CD14-positive monocyte (primary cell): ENCODE measurements around the gene ERBB4. TPM values are rescaled to one million over a fixed set of nuclear protein-coding genes. Genes with fewer than 3 reads are reported as not detected.

Experiments used
- DNase-seq, 3 donors: peaks; one replicate each; pipeline ENCODE4 v3.0.0-alpha.2; 2011 to 2022
- H2AFZ ChIP-seq: 2 replicates; pipeline ENCODE4 v1.6.0; 2012; ENCODE audit warnings: mild to moderate bottlenecking, low read depth, low read length, inconsistent platforms; ENCODE audit not compliant: insufficient read depth, poor library complexity, severe bottlenecking
- H3K27ac ChIP-seq, 2 donors: 1 replicate in 1 of 2; 2 replicates in 1 of 2; pipeline ENCODE4 v1.5.1; 2012 to 2013; ENCODE audit warnings: low read length in 2 of 2, control low read depth in 1 of 2, inconsistent platforms in 1 of 2, low read depth in 1 of 2, mild to moderate bottlenecking in 1 of 2
- H3K27me3 ChIP-seq, 2 donors: one replicate each; pipeline versions ENCODE4 v1.6.0 to v1.6.1; 2011 to 2013; ENCODE audit warnings: low read length in 2 of 2; ENCODE audit not compliant: control insufficient read depth in 2 of 2, insufficient read depth in 2 of 2
- H3K36me3 ChIP-seq, 2 donors: replicated peaks in 1 of 2; 1 replicate in 1 of 2; 2 replicates in 1 of 2; pipeline versions ENCODE4 v1.5.1 to v1.6.1; 2012 to 2013; ENCODE audit warnings: low read length in 2 of 2, control low read depth in 1 of 2, inconsistent platforms in 1 of 2, mild to moderate bottlenecking in 1 of 2; ENCODE audit not compliant: insufficient read depth in 2 of 2, control insufficient read depth in 1 of 2
- H3K4me1 ChIP-seq, 2 donors: 1 replicate in 1 of 2; 2 replicates in 1 of 2; pipeline versions ENCODE4 v1.5.1 to v1.6.1; 2012 to 2013; ENCODE audit warnings: low read length in 2 of 2, control low read depth in 1 of 2, inconsistent platforms in 1 of 2, mild to moderate bottlenecking in 1 of 2, moderate library complexity in 1 of 2; ENCODE audit not compliant: insufficient read depth in 2 of 2, control insufficient read depth in 1 of 2
- H3K4me2 ChIP-seq: replicated peaks from 2 replicates; pipeline ENCODE3; 2012; ENCODE audit warnings: low read length, moderate library complexity, mild to moderate bottlenecking; ENCODE audit not compliant: poor library complexity, severe bottlenecking; ENCODE audit errors: extremely low read depth
- H3K4me3 ChIP-seq, 3 experiments: fragments of 200-600 bp in 1 of 3; sonication (generic) in 1 of 3; replicated peaks in 1 of 3; 1 replicate in 2 of 3; 2 replicates in 1 of 3; pipeline ENCODE4 v1.5.1; 2011 to 2013; ENCODE audit warnings: low read length in 3 of 3, mild to moderate bottlenecking in 3 of 3, control low read depth in 2 of 3, low read depth in 2 of 3, inconsistent platforms in 1 of 3, moderate library complexity in 1 of 3
- H3K79me2 ChIP-seq: 2 replicates; pipeline ENCODE4 v1.6.0; 2012; ENCODE audit warnings: mild to moderate bottlenecking, control low read depth, inconsistent platforms, low read length, moderate library complexity; ENCODE audit not compliant: insufficient read depth
- H3K9ac ChIP-seq: 2 replicates; pipeline ENCODE4 v1.6.0; 2017; ENCODE audit warnings: low read length, mild to moderate bottlenecking; ENCODE audit not compliant: insufficient read depth, poor library complexity, severe bottlenecking
- H3K9me3 ChIP-seq, 2 donors: replicated peaks in 1 of 2; 1 replicate in 1 of 2; 2 replicates in 1 of 2; pipeline versions ENCODE4 v1.5.1 to v1.6.1; 2012 to 2013; ENCODE audit warnings: low read length in 2 of 2, control low read depth in 1 of 2; ENCODE audit not compliant: control insufficient read depth in 1 of 2, insufficient read depth in 1 of 2
- H4K20me1 ChIP-seq: 2 replicates; pipeline ENCODE4 v1.6.0; 2012; ENCODE audit warnings: mild to moderate bottlenecking, low read length, control low read depth, moderate library complexity; ENCODE audit not compliant: insufficient read depth
- H3K27ac Mint-ChIP-seq, 7 donors: one replicate each; pipeline ENCODE4 v1.8.0; 2020; ENCODE audit warnings: mild to moderate bottlenecking in 7 of 7, mixed read lengths in 7 of 7, moderate library complexity in 6 of 7, inconsistent platforms in 2 of 7
- H3K27me3 Mint-ChIP-seq, 3 donors: one replicate each; pipeline ENCODE4 v1.8.0; 2021 to 2022; ENCODE audit warnings: low read depth in 3 of 3, mild to moderate bottlenecking in 3 of 3, mixed read lengths in 3 of 3, moderate library complexity in 3 of 3, inconsistent platforms in 1 of 3
- H3K36me3 Mint-ChIP-seq, 2 donors: one replicate each; pipeline ENCODE4 v1.8.0; 2020; ENCODE audit warnings: mixed read lengths in 2 of 2, inconsistent platforms in 1 of 2, mild to moderate bottlenecking in 1 of 2
- H3K4me1 Mint-ChIP-seq: one replicate; pipeline ENCODE4 v1.8.0; 2020; ENCODE audit warnings: mild to moderate bottlenecking, mixed read lengths
- H3K4me3 Mint-ChIP-seq, 2 donors: one replicate each; pipeline ENCODE4 v1.8.0; 2020; ENCODE audit warnings: mild to moderate bottlenecking in 2 of 2, mixed read lengths in 2 of 2, moderate library complexity in 1 of 2
- H3K9me3 Mint-ChIP-seq, 7 donors: one replicate each; pipeline ENCODE4 v1.8.0; 2020 to 2022; ENCODE audit warnings: mixed read lengths in 7 of 7, mild to moderate bottlenecking in 6 of 7, moderate library complexity in 6 of 7, inconsistent platforms in 2 of 7
- CTCF ChIP-seq: fragments of 200-600 bp; IDR thresholded peaks from one replicate; pipeline ENCODE4 v1.8.0; 2022; ENCODE audit warnings: antibody characterized with exemption, mild to moderate bottlenecking
- WGBS: methylation state at CpG from one replicate; pipeline ENCODE4 v1.1.5; 2013; ENCODE audit warnings: missing lambda C conversion rate; ENCODE audit not compliant: insufficient coverage; 5-methylcytosine and 5-hydroxymethylcytosine counted together
- intact Hi-C, 2 donors: fragments of 100-400 bp; cut with micrococcal nuclease; formaldehyde crosslinking; loops; one replicate each; pipeline versions ENCODE4 v1.15.0 to v1.15.1; 2023
- polyA plus RNA-seq, 3 donors: library from polyadenylated mRNA; depleted of rRNA in 1 of 3; unstranded in 2 of 3; stranded (reverse) in 1 of 3; fragments of 300-500 nt in 2 of 3; fragments of >200 nt in 1 of 3; fragmentation: Illumina TruSeq in 2 of 3; gene quantifications; 1 replicate in 2 of 3; 2 replicates in 1 of 3; pipeline ENCODE4 v1.2.3, GENCODE V29; 2012 to 2021

ERBB4 gene
- polyA plus RNA-seq, 3 donors = not detected

- H3K9ac ChIP-seq = no peak overlapping the region
- no peak overlapping the region for H3K27ac Mint-ChIP-seq
- H3K4me3 Mint-ChIP-seq = no peak overlapping the region
- H3K4me1 ChIP-seq = no peaks in the 10 kb centered on the region
- TF ChIP-seq CTCF = no peak
- no peak overlapping the region for H3K27ac ChIP-seq
- H3K4me1 Mint-ChIP-seq = no peaks in the 10 kb centered on the region
- H3K36me3 ChIP-seq = no peaks in the 10 kb centered on the region
- H3K4me3 ChIP-seq = no peak overlapping the region
- H3K27me3 Mint-ChIP-seq = no peaks in the 10 kb centered on the region
- no peak overlapping the region for H3K4me2 ChIP-seq
- H2AFZ ChIP-seq = no peak overlapping the region
- H3K9me3 ChIP-seq = no peaks in the 10 kb centered on the region
- no peaks in the 10 kb centered on the region for H3K79me2 ChIP-seq
- no CpG with 5 or more reads among the region's 3 CpGs for WGBS
- DNase-seq = no peak
- no peaks in the 10 kb centered on the region for H3K36me3 Mint-ChIP-seq
- H3K27me3 ChIP-seq = no peaks in the 10 kb centered on the region
- no peaks in the 10 kb centered on the region for H4K20me1 ChIP-seq
- intact Hi-C loops = no loop called here
- no peaks in the 10 kb centered on the region for H3K9me3 Mint-ChIP-seq
Observed at GRCh38 chr2:212295571-212295970, 243.0 kb downstream of the ERBB4 start.

GRCh38 chr2:212294816-212295215, 243.8 kb downstream of the ERBB4 start:
- no peaks in the 10 kb centered on the region for H3K36me3 ChIP-seq
- no peak for TF ChIP-seq CTCF
- Mint-ChIP-seq H3K4me1 (no peaks in the 10 kb centered on the region), H3K9me3 (no peaks in the 10 kb centered on the region), H3K27me3 (no peaks in the 10 kb centered on the region), H3K4me3 (no peak overlapping the region), H3K36me3 (no peaks in the 10 kb centered on the region), H3K27ac (no peak overlapping the region)
- no peaks in the 10 kb centered on the region for H3K9me3 ChIP-seq
- no peak overlapping the region for H3K9ac ChIP-seq
- H4K20me1 ChIP-seq = no peaks in the 10 kb centered on the region
- no peak overlapping the region for H3K4me3 ChIP-seq
- no peak overlapping the region for H2AFZ ChIP-seq
- H3K79me2 ChIP-seq = no peaks in the 10 kb centered on the region
- intact Hi-C loops = no loop called here
- DNase-seq = no peak
- 89% methylated on average over 1 of the region's 2 CpGs for WGBS
- no peak overlapping the region for H3K4me2 ChIP-seq
- H3K27me3 ChIP-seq = no peaks in the 10 kb centered on the region
- no peaks in the 10 kb centered on the region for H3K4me1 ChIP-seq
- H3K27ac ChIP-seq = no peak overlapping the region
